ENCODE measurements around the gene SLC25A12. TPM values are rescaled to one million over a fixed set of nuclear protein-coding genes. Genes with fewer than 3 reads are reported as not detected.

The SLC25A12 gene
- total and polyA plus RNA-seq, 2 donors (not counting 3 experiments of a cell fraction or from before 2014, with no cell fraction given), result 13.6 to 17.1 TPM

- CTCF ChIA-PET, result interaction anchor here (1.6 to 1.7 kb wide), 2 partner anchors 9 to 18 kb away, joined by 4 to 6 read pairs; no protein-coding TSS in a partner anchor
- Histone ChIP-seq H2AFZ (ENCODE audit: low read depth, low read length) (no peak overlapping the region), H3K9me3 (replicated peaks; ENCODE audit: control insufficient read depth, insufficient read depth, low read length) (no peaks in the 10 kb centered on the region), H3K27ac (ENCODE audit: insufficient read depth, low read depth, low read length) (no peak overlapping the region), H3K9ac (replicated peaks; ENCODE audit: extremely low read depth, insufficient read depth, low read length) (no peak overlapping the region), H3K4me3 (replicated peaks in 1 of 3; ENCODE audit: insufficient read depth in 1 of 3, low read depth in 1 of 3, low read length in 3 of 3) (no peak overlapping the region), H3K4me2 (ENCODE audit: insufficient read depth, low read length) (no peak overlapping the region), H3K4me1 (ENCODE audit: control insufficient read depth, extremely low read depth, insufficient read depth, low read length) (no peaks in the 10 kb centered on the region), H3K79me2 (ENCODE audit: control insufficient read depth, insufficient read depth, low read length) (no peaks in the 10 kb centered on the region), H3K27me3 (ENCODE audit: control insufficient read depth in 2 of 2, insufficient read depth in 2 of 2, low read length in 2 of 2) (no peaks in the 10 kb centered on the region), H3K36me3 (ENCODE audit: control insufficient read depth in 2 of 2, extremely low read depth in 1 of 2, insufficient read depth in 2 of 2, low read length in 2 of 2) (no peaks in the 10 kb centered on the region), H4K20me1 (replicated peaks; ENCODE audit: control insufficient read depth, extremely low read depth, insufficient read depth, low read length) (no peaks in the 10 kb centered on the region), H3K9me1 (replicated peaks; ENCODE audit: control insufficient read depth, extremely low read depth, insufficient read depth, low read length) (no peaks in the 10 kb centered on the region)
- no peak for DNase-seq (ENCODE audit: low read depth, low spot score)
- dilution Hi-C loops (cut with MboI; ENCODE audit: extremely low pct_ligation_motif_present, low sequenced_read_pairs) (no loop called here), intact Hi-C loops (cut with micrococcal nuclease) (loop anchor here (5.0 kb wide), 1 partner anchor 107 kb away; the partner anchor contains the start of gene HAT1)
- POLR2A ChIA-PET, result no interaction called here
- BruUV-seq (replicated peaks), result no TSS peak
- TF ChIP-seq CTCF (IDR thresholded peaks at IDR 0.05; ENCODE audit: extremely low read depth in 1 of 2, insufficient read depth in 1 of 2, low read depth in 1 of 2, low read length in 2 of 2) (no peak), MYC (IDR thresholded peaks at IDR 0.05; ENCODE audit: low read depth, low read length) (no peak), JUN (IDR thresholded peaks at IDR 0.05; ENCODE audit: borderline replicate concordance, insufficient read depth, insufficient read length, low read depth) (no peak), FOS (IDR thresholded peaks at IDR 0.05; ENCODE audit: borderline replicate concordance, insufficient read depth, low read length) (no peak), MAX (IDR thresholded peaks at IDR 0.05; ENCODE audit: insufficient read depth, insufficient read length) (no peak), POLR2AphosphoS5 (IDR thresholded peaks at IDR 0.05; ENCODE audit: insufficient read depth, low read depth, low read length) (no peak)
- no peak for FAIRE-seq
These were observed 79.2 kb downstream of the SLC25A12 start for GRCh38 chr2:171814883-171815282.
